T-helper 17 cell (primary cell): ENCODE measurements around the gene PATZ1. TPM values are rescaled to one million over a fixed set of nuclear protein-coding genes. Genes with fewer than 3 reads are reported as not detected.
"Not testable (repeated sequence)": the region's sequence is repeated elsewhere in the genome, so short reads cannot be mapped to it uniquely, and the experiment has no call there.

Experiments
- ATAC-seq: fragments of 150-1000 bp; cut with Tn5 transposase; 2 replicates; pipeline ENCODE4 v1.10.0; 2021; ENCODE audit warnings: mild to moderate bottlenecking, moderate library complexity
- DNase-seq, 3 donors: peaks; one replicate each; pipeline versions ENCODE4 v3.0.0 to v3.0.0-alpha.2; 2020 to 2021
- H3K9me3 ChIP-seq: one replicate; pipeline ENCODE4 v1.7.0; 2013; ENCODE audit warnings: low read length, mild to moderate bottlenecking; ENCODE audit not compliant: control insufficient read depth, poor library complexity, severe bottlenecking
- H3K27ac Mint-ChIP-seq: one replicate; pipeline ENCODE4 v1.8.0; 2022; ENCODE audit warnings: mild to moderate bottlenecking, moderate library complexity, mixed read lengths
- H3K27me3 Mint-ChIP-seq: one replicate; pipeline ENCODE4 v1.8.0; 2022; ENCODE audit warnings: mixed read lengths
- H3K36me3 Mint-ChIP-seq: one replicate; pipeline ENCODE4 v1.8.0; 2022; ENCODE audit warnings: low read depth, mixed read lengths
- H3K4me1 Mint-ChIP-seq: one replicate; pipeline ENCODE4 v1.8.0; 2022; ENCODE audit warnings: mild to moderate bottlenecking, mixed read lengths
- H3K4me3 Mint-ChIP-seq: one replicate; pipeline ENCODE4 v1.8.0; 2022; ENCODE audit warnings: mild to moderate bottlenecking, moderate library complexity, mixed read lengths
- total RNA-seq, 4 donors: library from RNA in 2 of 4; stranded (reverse) in 2 of 4; gene quantifications; one replicate each; pipeline ENCODE4 v1.2.3 and lab custom pipeline; 2022 to 2026

Gene PATZ1
- total RNA-seq = 10 to 100 TPM; 35.0 to 38.9 TPM
- total RNA-seq (lab: John Stamatoyannopoulos, UW) = 43.1 to 44.5 reads per million in 2 donors

- peak within 1 kb of the TSS; percentile 89 for H3K4me3 Mint-ChIP-seq
- peak; percentile 59 to 73 (median 61) for DNase-seq
- H3K4me1 Mint-ChIP-seq = peaks cover 37% of the 10 kb centered on the region
- H3K36me3 Mint-ChIP-seq = no peaks in the 10 kb centered on the region
- no peaks in the 10 kb centered on the region for H3K9me3 ChIP-seq
- no peaks in the 10 kb centered on the region for H3K27me3 Mint-ChIP-seq
- H3K27ac Mint-ChIP-seq = peak within 1 kb of the TSS; percentile 88
- peak; percentile 69 for ATAC-seq
These were observed at the start of gene PATZ1 for GRCh38 chr22:31346255-31346732. PATZ1 (minus strand) TSS chr22:31346346; CDS start chr22:31345602, 744 bp downstream.

GRCh38 chr22:31394326-31394725, 48.2 kb upstream of the PATZ1 start:
- peaks cover 2% of the 10 kb centered on the region for H3K36me3 Mint-ChIP-seq
- H3K27ac Mint-ChIP-seq = no peak overlapping the region
- H3K27me3 Mint-ChIP-seq = no peaks in the 10 kb centered on the region
- no peak overlapping the region for H3K4me3 Mint-ChIP-seq
- H3K9me3 ChIP-seq = no peaks in the 10 kb centered on the region
- DNase-seq = no peak
- H3K4me1 Mint-ChIP-seq = no peaks in the 10 kb centered on the region
- no peak for ATAC-seq

GRCh38 chr22:31393893-31394292, 47.7 kb upstream of the PATZ1 start:
- Mint-ChIP-seq H3K4me3 (no peak overlapping the region), H3K27me3 (no peaks in the 10 kb centered on the region), H3K27ac (no peak overlapping the region), H3K4me1 (no peaks in the 10 kb centered on the region), H3K36me3 (peaks cover 2% of the 10 kb centered on the region)
- no peak for ATAC-seq
- DNase-seq = no peak
- H3K9me3 ChIP-seq = no peaks in the 10 kb centered on the region

GRCh38 chr22:31378651-31379050, 32.5 kb upstream of the PATZ1 start:
- not testable (repeated sequence) for H3K9me3 ChIP-seq, DNase-seq, H3K27me3 Mint-ChIP-seq, H3K36me3 Mint-ChIP-seq, ATAC-seq, H3K27ac Mint-ChIP-seq, H3K4me3 Mint-ChIP-seq, H3K4me1 Mint-ChIP-seq

GRCh38 chr22:31378123-31378522, 32.0 kb upstream of the PATZ1 start:
- no peak for ATAC-seq
- Mint-ChIP-seq H3K36me3 (no peaks in the 10 kb centered on the region), H3K27ac (no peak overlapping the region), H3K27me3 (no peaks in the 10 kb centered on the region), H3K4me1 (no peaks in the 10 kb centered on the region), H3K4me3 (no peak overlapping the region)
- DNase-seq = no peak
- no peaks in the 10 kb centered on the region for H3K9me3 ChIP-seq

- no peaks in the 10 kb centered on the region for H3K9me3 ChIP-seq
- ATAC-seq (no peak), DNase-seq (no peak)
- Mint-ChIP-seq H3K27ac (no peak overlapping the region), H3K27me3 (no peaks in the 10 kb centered on the region), H3K36me3 (no peaks in the 10 kb centered on the region), H3K4me3 (no peak overlapping the region), H3K4me1 (no peaks in the 10 kb centered on the region)
These were observed 31.5 kb upstream of the PATZ1 start for GRCh38 chr22:31377612-31378011.

GRCh38 chr22:31367426-31367825, 21.3 kb upstream of the PATZ1 start:
- H3K27me3 Mint-ChIP-seq = no peaks in the 10 kb centered on the region
- no peak for ATAC-seq
- no peak for DNase-seq
- H3K4me1 Mint-ChIP-seq = peaks cover 5% of the 10 kb centered on the region
- no peaks in the 10 kb centered on the region for H3K9me3 ChIP-seq
- H3K36me3 Mint-ChIP-seq = no peaks in the 10 kb centered on the region
- H3K27ac Mint-ChIP-seq = no peak overlapping the region
- H3K4me3 Mint-ChIP-seq = no peak overlapping the region

- no peaks in the 10 kb centered on the region for H3K9me3 ChIP-seq
- Mint-ChIP-seq H3K27ac (no peak overlapping the region), H3K4me1 (peaks cover 5% of the 10 kb centered on the region), H3K27me3 (peaks cover 4% of the 10 kb centered on the region), H3K36me3 (no peaks in the 10 kb centered on the region), H3K4me3 (no peak overlapping the region)
- no peak for ATAC-seq
- DNase-seq = no peak
These were observed 17.8 kb upstream of the PATZ1 start for GRCh38 chr22:31363885-31364465.

- Mint-ChIP-seq H3K4me1 (peaks cover 2% of the 10 kb centered on the region), H3K36me3 (no peaks in the 10 kb centered on the region), H3K4me3 (no peak overlapping the region), H3K27me3 (peaks cover 4% of the 10 kb centered on the region), H3K27ac (no peak overlapping the region)
- no peak for ATAC-seq
- H3K9me3 ChIP-seq = no peaks in the 10 kb centered on the region
- DNase-seq = no peak
These were observed 15.6 kb upstream of the PATZ1 start for GRCh38 chr22:31361743-31362142.

- Mint-ChIP-seq H3K4me1 (no peaks in the 10 kb centered on the region), H3K36me3 (no peaks in the 10 kb centered on the region), H3K4me3 (no peak overlapping the region), H3K27ac (no peak overlapping the region), H3K27me3 (peaks cover 4% of the 10 kb centered on the region)
- DNase-seq (no peak), ATAC-seq (no peak)
- no peaks in the 10 kb centered on the region for H3K9me3 ChIP-seq
These were observed 13.9 kb upstream of the PATZ1 start for GRCh38 chr22:31360029-31360428.

GRCh38 chr22:31354515-31354914, 8.4 kb upstream of the PATZ1 start:
- ATAC-seq (no peak), DNase-seq (no peak)
- H3K4me3 Mint-ChIP-seq = no peak overlapping the region
- H3K9me3 ChIP-seq = no peaks in the 10 kb centered on the region
- no peaks in the 10 kb centered on the region for H3K36me3 Mint-ChIP-seq
- no peak overlapping the region for H3K27ac Mint-ChIP-seq
- no peaks in the 10 kb centered on the region for H3K4me1 Mint-ChIP-seq
- H3K27me3 Mint-ChIP-seq = no peaks in the 10 kb centered on the region

GRCh38 chr22:31350410-31350863, 4.3 kb upstream of the PATZ1 start:
- DNase-seq (no peak), ATAC-seq (no peak)
- Mint-ChIP-seq H3K4me1 (peaks cover 2% of the 10 kb centered on the region), H3K4me3 (no peak overlapping the region), H3K27ac (no peak overlapping the region), H3K27me3 (no peaks in the 10 kb centered on the region), H3K36me3 (no peaks in the 10 kb centered on the region)
- H3K9me3 ChIP-seq = no peaks in the 10 kb centered on the region

- ATAC-seq (no peak), DNase-seq (no peak)
- no peaks in the 10 kb centered on the region for H3K27me3 Mint-ChIP-seq
- H3K27ac Mint-ChIP-seq = no peak overlapping the region
- H3K4me1 Mint-ChIP-seq = peaks cover 3% of the 10 kb centered on the region
- no peaks in the 10 kb centered on the region for H3K9me3 ChIP-seq
- no peaks in the 10 kb centered on the region for H3K36me3 Mint-ChIP-seq
- H3K4me3 Mint-ChIP-seq = no peak overlapping the region
These were observed 3.8 kb upstream of the PATZ1 start for GRCh38 chr22:31349960-31350359.

GRCh38 chr22:31348766-31349165, 2.6 kb upstream of the PATZ1 start:
- no peak for DNase-seq
- no peaks in the 10 kb centered on the region for H3K9me3 ChIP-seq
- Mint-ChIP-seq H3K4me1 (peaks cover 15% of the 10 kb centered on the region), H3K27ac (no peak overlapping the region), H3K4me3 (no peak overlapping the region), H3K36me3 (no peaks in the 10 kb centered on the region), H3K27me3 (no peaks in the 10 kb centered on the region)
- no peak for ATAC-seq
